Ishikawa (cell line): ENCODE measurements around the gene FAM163B.

Source experiments
- CEBPB ChIP-seq: IDR thresholded peaks from 2 replicates; pipeline ENCODE4 v1.6.1; 2012
- CREB1 ChIP-seq: IDR thresholded peaks from 2 replicates; pipeline ENCODE4 v1.6.1; 2012; ENCODE audit warnings: low read depth
- EGR1 ChIP-seq: IDR thresholded peaks from 2 replicates; pipeline ENCODE4 v1.6.1; 2012
- EP300 ChIP-seq: IDR thresholded peaks from 2 replicates; pipeline ENCODE4 v1.6.1; 2012; ENCODE audit warnings: borderline replicate concordance
- FOXM1 ChIP-seq: IDR thresholded peaks from 2 replicates; pipeline ENCODE4 v1.6.1; 2012; ENCODE audit warnings: low read depth, borderline replicate concordance
- NFIC ChIP-seq: IDR thresholded peaks from 2 replicates; pipeline ENCODE4 v1.6.1; 2012
- RAD21 ChIP-seq: IDR thresholded peaks from 2 replicates; pipeline ENCODE4 v1.6.1; 2012; ENCODE audit warnings: low read depth
- TAF1 ChIP-seq: IDR thresholded peaks from 2 replicates; pipeline ENCODE4 v1.6.1; 2012; ENCODE audit warnings: low read depth, mild to moderate bottlenecking
- TCF12 ChIP-seq: IDR thresholded peaks from 2 replicates; pipeline ENCODE4 v1.6.1; 2012; ENCODE audit warnings: low read depth
- TEAD4 ChIP-seq: IDR thresholded peaks from 2 replicates; pipeline ENCODE4 v1.6.1; 2012
- USF1 ChIP-seq: IDR thresholded peaks from 2 replicates; pipeline ENCODE4 v1.6.1; 2012
- YY1 ChIP-seq: IDR thresholded peaks from 2 replicates; pipeline ENCODE4 v1.6.1; 2012; ENCODE audit warnings: low read depth
- ZBTB7A ChIP-seq: IDR thresholded peaks from 2 replicates; pipeline ENCODE4 v1.6.1; 2012; ENCODE audit warnings: low read depth
- TF ChIP-seq, protein P1 (sequence below): IDR thresholded peaks from 2 replicates; pipeline ENCODE4 v1.6.1; 2012; ENCODE audit warnings: low read depth, mild to moderate bottlenecking

Gene FAM163B

GRCh38 chr9:133590231-133590855 is 18.8 kb downstream of the FAM163B start:
- TF ChIP-seq CEBPB (no peak), YY1 (no peak), TCF12 (no peak), ZBTB7A (no peak), USF1 (no peak), FOXM1 (no peak), NFIC (no peak), EP300 (no peak), EGR1 (no peak), TAF1 (no peak), TEAD4 (no peak)
- TF ChIP-seq, protein P1, sequence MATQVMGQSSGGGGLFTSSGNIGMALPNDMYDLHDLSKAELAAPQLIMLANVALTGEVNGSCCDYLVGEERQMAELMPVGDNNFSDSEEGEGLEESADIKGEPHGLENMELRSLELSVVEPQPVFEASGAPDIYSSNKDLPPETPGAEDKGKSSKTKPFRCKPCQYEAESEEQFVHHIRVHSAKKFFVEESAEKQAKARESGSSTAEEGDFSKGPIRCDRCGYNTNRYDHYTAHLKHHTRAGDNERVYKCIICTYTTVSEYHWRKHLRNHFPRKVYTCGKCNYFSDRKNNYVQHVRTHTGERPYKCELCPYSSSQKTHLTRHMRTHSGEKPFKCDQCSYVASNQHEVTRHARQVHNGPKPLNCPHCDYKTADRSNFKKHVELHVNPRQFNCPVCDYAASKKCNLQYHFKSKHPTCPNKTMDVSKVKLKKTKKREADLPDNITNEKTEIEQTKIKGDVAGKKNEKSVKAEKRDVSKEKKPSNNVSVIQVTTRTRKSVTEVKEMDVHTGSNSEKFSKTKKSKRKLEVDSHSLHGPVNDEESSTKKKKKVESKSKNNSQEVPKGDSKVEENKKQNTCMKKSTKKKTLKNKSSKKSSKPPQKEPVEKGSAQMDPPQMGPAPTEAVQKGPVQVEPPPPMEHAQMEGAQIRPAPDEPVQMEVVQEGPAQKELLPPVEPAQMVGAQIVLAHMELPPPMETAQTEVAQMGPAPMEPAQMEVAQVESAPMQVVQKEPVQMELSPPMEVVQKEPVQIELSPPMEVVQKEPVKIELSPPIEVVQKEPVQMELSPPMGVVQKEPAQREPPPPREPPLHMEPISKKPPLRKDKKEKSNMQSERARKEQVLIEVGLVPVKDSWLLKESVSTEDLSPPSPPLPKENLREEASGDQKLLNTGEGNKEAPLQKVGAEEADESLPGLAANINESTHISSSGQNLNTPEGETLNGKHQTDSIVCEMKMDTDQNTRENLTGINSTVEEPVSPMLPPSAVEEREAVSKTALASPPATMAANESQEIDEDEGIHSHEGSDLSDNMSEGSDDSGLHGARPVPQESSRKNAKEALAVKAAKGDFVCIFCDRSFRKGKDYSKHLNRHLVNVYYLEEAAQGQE = no peak

DNA sequence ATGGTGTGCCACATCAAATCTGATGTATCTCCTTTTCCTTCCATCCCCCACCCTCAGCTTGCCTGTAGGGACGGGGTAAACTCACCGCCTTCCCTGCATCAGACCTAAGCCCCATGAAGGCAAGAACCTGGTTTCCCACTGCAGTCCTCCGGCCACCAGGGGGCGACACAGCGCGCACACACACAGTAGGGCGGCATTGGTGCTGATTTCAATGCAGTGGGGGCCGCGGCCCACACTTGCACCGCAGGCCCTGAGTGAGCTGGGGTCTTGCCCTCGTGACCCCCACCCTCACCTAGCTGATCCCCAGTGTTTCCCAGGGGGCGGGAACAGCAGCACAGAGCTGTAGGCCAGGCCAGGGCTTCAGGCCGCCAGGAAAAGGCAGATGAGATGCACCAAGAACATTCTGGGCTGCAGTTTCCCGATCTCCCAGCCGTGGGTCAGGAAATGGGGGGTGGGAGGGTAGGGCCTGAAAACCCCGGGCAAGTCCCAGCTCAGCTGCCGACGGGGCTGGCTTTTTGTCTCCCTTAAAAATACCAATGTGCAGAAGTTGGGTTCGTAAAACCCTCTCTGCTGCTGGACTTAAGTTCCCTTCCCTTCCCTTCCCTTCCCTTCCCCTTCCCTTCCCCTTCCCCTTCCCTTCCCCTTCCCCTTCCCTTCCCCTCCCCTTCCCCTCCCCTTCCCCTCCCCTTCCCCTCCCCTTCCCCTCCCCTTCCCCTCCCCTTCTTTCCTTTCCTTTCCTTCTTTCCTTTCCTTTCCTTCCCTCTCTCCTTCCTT is 19.5 kb downstream of the FAM163B start:
- TF ChIP-seq ZBTB7A = no peak
- TF ChIP-seq NFIC = no peak
- no peak for TF ChIP-seq EP300
- TF ChIP-seq FOXM1 = no peak
- no peak for TF ChIP-seq CREB1

- TF ChIP-seq TCF12 (no peak), ZBTB7A (no peak), FOXM1 (no peak), YY1 (no peak), TEAD4 (no peak)
- TF ChIP-seq, protein P1 = no peak
These were observed 21.7 kb downstream of the FAM163B start for GRCh38 chr9:133587466-133587865.

DNA sequence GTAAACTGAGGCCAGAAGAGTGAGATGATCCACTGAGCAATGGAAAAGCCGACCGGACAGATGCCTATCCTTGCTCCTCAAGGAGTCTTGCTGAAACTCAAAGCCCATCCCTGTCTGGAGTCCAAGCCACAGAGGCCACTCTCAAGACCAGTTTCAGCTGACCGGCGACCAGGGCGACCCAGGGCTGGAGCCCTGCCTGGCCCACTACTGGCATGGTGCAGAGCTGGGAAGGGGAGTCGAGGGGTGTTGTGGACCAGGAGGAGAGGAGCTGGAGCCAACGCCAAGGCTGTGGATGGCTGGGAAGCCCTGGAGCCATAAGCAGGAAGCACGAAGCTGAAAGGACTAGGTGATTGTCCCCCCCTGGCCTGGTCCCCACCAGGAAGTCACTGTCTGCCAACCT is 22.1 kb downstream of the FAM163B start:
- TF ChIP-seq TAF1 (no peak), TCF12 (no peak), RAD21 (no peak), CREB1 (no peak), EGR1 (no peak)
- TF ChIP-seq, protein P1 = no peak

- no peak for TF ChIP-seq TAF1
These were observed 23.5 kb downstream of the FAM163B start for GRCh38 chr9:133585481-133586351.
